SK-N-SH treated with all-trans-retinoic acid at 6 μM for 48 hours (cell line): ENCODE results near the gene PCDHB12.
"Not testable (repeated sequence)": the region's sequence is repeated elsewhere in the genome, so short reads cannot be mapped to it uniquely, and the experiment has no call there.

Source experiments
- TSHZ2 ChIP-seq: fragments of 250-450 bp; sonication (Bioruptor Pico); IDR thresholded peaks from 2 replicates; pipeline ENCODE4 v1.5.0; 2020; ENCODE audit warnings: mild to moderate bottlenecking, moderate library complexity
- TF ChIP-seq, protein P1 (sequence below): fragments of 250-450 bp; sonication (Bioruptor Pico); IDR thresholded peaks from 2 replicates; pipeline ENCODE4 v1.5.1; 2021; ENCODE audit warnings: mild to moderate bottlenecking, moderate library complexity

DNA sequence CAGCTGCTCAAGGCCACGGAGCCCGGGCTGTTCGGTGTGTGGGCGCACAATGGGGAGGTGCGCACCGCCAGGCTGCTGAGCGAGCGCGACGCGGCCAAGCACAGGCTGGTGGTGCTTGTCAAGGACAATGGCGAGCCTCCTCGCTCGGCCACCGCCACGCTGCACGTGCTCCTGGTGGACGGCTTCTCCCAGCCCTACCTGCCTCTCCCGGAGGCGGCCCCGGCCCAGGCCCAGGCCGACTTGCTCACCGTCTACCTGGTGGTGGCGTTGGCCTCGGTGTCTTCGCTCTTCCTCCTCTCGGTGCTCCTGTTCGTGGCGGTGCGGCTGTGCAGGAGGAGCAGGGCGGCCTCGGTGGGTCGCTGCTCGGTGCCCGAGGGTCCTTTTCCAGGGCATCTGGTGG, 19.4 kb upstream of the PCDHB12 start:
- TF ChIP-seq TSHZ2 (CRISPR knock-in tag): not testable (repeated sequence)
- TF ChIP-seq, protein P1, sequence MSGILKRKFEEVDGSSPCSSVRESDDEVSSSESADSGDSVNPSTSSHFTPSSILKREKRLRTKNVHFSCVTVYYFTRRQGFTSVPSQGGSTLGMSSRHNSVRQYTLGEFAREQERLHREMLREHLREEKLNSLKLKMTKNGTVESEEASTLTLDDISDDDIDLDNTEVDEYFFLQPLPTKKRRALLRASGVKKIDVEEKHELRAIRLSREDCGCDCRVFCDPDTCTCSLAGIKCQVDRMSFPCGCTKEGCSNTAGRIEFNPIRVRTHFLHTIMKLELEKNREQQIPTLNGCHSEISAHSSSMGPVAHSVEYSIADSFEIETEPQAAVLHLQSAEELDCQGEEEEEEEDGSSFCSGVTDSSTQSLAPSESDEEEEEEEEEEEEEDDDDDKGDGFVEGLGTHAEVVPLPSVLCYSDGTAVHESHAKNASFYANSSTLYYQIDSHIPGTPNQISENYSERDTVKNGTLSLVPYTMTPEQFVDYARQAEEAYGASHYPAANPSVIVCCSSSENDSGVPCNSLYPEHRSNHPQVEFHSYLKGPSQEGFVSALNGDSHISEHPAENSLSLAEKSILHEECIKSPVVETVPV: not testable (repeated sequence)
